Measurements from ENCODE around the gene CPLX1.

The CPLX1 gene

DNA sequence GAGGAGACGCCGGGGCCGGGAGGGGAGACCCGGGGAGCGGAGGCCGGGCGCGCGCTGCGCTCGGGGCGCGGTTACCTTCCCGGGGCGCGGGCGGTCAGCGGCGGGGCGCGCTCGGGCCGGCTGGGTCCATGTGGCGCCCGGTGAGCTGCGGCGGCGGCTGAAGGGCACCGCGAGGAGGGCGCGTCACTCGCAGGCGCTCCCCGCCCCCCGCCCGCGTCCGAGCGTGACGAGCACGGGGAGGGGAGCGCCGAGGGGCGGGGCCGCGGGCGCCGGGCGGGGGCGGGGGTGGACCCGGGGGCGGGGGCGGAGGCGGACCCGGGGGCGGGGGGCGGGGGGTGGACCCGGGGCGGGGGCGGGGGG is at the start of gene CPLX1:
TSS of gene CPLX1 (minus strand) at position 159 of the 360 bp plus-strand sequence. CDS start 1,607 bp downstream, outside the sequence.
- DNase-seq (ENCODE audit: low spot score): no peak

DNA sequence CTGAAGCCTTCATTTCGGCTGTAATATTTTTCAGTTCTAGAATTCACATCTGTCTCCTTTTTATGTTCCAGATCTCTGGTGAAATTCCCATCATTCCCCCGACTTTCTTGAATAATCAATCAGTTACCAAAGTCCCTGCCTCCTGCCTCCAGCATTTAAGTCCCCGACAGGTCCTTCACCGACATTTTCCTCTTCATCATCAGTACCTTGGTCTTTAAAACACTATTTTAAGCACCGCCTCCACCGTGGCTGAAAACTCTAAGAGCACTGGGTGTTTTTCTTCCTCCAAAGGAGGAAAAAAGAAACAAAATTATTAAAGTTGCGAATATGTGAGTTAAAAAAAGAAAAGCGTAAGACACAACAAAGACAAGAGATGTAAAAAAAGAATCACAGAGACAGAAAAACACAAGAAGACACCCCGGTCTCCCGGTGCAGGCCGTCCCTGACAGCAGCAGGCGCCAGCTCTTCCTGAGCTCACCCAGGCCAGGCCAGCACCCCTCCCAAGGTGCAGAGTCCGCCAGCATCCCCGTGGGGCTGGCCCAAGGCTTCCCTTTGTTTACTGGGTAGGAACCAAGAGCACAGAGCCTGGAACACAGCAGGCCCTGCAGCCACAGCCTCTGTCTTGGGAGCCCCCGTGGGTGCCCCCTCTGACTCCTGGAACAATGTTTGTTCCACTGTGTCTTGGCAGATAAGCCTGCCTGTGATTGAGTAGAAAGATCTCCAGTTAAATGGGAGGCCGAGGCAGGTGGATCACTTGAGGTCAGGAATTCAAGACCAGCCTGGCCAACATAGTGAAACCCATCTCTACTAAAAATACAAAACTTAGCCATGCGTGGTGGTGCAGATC is 49.3 kb upstream of the CPLX1 start:
- no peak for DNase-seq (ENCODE audit: low spot score)

DNA sequence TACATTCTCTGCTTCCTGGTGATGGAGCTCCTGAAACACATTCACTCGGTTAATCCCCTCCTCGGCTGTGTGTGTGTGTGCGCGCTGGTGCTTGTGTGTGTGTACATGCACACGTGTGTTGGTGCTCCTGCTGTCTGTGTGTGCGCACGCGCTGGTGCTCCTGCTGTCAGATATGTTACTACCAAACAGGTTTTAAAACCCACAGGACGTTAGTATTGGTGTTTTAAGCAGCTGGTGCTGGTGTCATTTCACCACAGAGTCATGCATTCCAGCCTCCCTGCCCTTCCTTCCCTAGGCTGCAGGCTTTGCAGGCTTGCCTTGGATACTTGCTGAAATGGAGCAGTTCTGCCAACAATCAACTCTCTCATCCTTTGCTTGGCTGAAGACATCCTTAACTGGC is 48.1 kb upstream of the CPLX1 start:
- no peak for DNase-seq (ENCODE audit: low spot score)

DNA sequence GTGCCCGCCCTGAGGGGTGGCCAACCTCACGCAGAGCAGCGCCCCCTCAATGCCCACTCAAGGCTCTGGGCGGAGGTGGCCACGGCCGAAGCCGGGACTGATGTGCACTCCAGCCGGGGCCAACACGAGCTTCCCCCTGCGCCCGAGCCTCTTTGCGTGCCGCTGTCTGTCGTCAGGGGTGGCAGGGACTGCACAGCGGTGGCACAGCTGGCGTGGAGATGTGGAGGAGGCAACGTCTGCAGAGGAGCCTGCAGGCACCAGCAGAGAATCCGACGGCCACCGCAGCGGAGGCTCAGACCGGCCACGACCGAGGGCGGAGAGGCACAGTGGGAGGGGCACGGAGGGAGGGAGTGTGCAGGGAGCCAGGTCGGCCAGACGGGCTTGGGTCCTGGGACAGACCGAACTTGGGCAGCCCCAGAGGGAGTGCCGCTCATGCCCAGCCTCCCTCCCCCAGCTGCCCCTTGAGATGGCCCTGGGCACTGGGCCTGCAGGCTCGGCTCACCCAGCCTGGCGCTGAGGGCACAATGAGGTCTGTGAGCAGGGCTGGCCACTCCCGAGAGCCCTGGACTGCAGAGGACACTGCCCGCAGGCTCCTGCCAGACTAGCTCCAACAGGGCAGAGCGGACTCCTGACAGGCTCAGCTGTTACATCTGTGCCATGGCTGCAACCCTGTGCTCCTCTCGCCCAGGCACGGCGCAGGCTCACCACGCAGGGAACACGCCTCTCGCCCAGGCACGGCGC is 46.5 kb upstream of the CPLX1 start:
- no peak for DNase-seq (ENCODE audit: low spot score)

DNA sequence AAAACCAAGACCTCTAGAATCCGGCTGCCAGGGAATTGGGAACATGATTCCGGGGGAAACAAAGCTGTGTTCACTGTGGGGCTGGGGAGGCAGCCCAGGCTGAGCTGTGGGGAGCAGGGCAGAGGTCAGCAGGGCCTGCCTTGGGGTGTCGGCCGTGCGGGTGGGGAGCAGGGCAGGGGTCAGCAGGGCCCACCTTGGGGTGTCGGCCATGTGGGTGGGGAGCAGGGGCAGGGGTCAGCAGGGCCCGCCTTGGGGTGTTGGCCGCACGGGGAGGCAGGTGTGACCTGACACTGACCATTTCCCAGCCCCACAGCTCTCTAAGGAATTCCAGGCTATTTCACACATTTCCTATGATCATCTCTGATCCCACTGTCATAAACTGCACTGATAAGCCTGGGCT is 45.6 kb upstream of the CPLX1 start:
- DNase-seq (ENCODE audit: low spot score): no peak

DNA sequence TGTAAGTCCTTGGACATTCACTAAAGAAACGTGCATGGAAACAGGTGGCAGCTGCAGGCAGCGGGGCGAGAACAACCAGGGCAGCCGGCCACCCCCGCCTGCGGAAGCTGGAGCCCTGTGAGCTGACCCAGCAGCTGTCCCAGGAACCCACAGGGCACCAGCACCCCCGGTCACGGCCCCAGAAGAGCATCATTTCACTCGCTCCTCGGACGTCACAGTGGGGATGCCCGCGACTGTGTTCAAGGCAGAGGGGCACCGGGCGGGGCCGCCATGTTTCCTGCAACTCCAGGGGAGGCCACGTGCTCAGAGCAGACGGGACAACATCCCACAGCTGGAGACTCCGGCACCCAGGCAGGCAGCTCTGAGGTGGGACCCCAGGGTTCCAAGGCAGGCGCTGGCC is 45.0 kb upstream of the CPLX1 start:
- DNase-seq (ENCODE audit: low spot score): no peak

DNA sequence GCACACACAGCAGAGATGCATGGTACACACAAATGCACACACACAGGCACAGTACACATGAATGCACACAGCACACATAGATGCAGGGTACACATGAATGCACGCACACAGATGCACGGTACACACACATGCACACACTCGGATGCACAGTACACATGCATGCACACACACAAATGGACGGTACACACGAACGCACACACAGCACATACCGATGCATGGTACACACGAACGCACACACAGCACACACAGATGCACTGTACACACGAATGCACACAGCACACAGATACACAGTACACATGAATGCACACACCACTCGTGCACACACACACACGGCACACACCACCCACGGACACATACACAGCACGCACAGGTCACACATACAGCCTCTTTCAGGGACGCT is 43.8 kb upstream of the CPLX1 start:
- no peak for DNase-seq (ENCODE audit: low spot score)

DNA sequence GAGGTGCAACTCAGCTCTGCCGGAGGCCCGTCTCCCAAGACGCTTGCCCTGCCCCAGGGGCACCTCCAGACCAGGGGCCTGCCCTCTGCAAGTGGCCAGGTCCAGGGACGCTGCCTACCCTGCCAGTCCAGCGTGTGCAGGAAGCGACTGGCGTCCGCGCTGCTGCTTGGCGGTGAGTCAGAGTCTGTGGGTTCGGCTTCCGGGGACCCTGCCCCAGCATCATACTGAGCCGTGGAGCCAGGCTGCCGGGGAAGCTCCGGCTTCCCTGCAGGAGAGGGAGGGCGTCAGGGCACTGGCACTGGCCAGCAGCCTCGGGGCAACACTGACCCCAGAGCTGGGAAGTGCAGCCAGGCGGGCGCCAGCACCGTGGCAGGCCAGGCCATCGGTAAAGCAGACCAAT is 42.5 kb upstream of the CPLX1 start:
- no peak for DNase-seq (ENCODE audit: low spot score)

DNA sequence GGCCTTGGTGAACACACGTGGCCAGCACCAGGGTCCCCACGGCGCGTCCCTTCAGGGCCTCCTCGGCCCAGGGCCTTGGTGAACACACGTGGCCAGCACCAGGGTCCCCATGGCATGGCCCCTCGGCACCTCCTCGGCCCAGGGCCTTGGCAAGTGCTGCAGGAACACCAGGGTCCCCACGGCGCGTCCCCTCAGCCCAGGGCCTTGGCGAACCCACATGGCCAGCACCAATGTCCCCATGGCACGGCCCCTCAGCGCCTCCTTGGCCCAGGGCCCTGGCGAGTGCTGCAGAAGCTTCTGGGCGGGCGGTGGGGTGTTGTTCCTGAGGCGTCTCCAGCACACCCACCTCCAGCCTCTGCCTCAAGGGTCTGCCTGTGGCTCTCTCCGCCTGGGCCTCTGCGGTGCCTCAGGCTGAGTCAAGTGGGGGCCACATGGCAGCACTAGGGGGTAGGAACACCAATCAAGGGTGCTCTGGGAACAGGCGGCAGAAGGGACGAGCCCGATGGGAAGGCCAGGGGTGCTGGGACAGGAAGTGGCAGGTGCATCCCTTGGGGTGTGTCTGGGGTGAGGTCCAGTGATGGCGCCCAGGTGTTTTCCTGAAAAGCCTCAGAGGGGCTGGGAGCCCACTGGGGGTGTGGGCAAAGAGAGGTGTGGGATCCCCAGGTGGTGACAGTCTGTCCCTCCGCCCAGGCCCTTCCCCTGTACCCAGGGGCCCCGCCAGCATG is 41.8 kb upstream of the CPLX1 start:
- no peak for DNase-seq (ENCODE audit: low spot score)

DNA sequence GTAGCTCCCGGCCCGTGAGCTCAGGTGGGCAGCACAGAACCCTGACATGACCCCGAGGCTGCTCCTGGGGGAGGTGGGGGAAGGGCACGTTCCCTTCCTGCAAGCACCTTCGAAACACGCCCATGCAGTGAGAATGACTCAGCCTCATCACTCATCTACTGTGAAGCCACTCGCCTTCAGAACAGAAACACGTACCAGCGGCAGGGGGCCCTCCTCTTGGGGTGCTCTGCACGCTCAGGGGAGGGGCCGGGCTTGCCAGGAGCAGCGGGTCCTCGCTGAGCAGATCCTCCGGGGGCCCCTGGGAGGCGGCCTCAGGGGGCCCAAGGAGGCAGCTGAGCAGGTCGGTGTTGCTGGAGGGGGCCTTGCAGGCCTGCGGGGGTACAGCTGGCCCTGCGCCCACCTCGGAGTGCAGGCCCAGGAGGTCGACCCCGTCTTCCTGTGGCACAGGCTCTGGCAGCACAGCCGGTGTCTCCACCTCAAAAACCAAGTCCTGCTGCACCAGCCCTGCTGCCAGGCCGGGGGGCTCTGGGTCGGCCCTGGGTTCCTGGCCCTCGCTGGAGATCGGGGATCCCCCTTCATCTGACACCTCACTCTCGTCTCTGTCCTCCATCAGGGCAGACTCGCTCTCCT is 40.9 kb upstream of the CPLX1 start:
- no peak for DNase-seq (ENCODE audit: low spot score)

DNA sequence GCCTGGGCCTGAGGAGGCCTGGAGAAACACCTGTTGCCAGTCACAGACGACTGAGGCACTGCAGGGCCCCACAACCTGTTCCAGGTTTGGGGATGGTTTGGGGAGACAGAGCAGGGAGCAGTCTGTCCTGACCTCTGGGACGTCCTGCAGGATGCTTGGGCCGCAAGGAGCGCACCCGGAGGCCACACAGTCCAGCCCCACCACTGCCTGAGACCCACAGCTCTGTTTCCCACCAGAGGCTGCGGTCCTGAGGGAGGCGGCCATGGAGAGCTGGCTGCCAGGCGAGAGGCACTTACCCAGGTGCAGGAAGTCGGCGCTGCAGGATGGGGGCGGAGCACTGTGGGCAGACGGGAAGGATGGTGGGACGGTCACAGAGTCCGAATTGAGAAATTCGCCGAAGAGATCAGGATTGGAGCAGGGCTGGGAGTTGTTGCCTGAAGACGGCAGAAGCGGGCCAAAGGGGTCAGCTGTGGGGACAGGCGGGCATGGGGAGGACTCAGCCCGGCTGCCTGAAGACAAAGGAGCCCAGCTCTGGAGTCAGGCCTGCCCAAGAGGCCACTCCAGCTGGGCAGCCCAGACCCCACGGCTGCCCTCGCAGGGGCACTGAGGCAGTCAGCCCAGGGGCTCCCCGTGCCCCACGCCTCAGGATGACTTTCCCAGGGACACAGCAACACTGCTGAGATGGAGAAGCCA is 40.3 kb upstream of the CPLX1 start:
- DNase-seq (ENCODE audit: low spot score): no peak

DNA sequence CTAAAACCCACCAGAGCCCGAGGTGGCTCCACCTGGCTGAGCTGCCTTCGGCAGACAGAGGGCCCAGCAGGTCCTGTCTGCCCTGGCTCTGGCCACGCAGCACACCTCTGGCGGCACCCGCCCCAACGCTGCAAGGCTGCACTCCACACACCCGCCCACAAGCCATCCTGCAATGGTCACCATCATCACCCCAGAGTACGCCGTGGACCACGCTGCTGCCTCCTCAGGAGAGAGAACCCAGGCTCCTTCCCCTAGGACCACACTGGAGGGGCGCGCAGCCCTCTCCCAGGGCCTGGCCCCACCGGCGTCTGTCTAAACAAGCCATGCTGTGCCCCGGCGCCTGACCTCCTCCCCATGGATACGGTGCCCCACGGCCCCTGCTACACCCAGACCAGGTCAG is 39.6 kb upstream of the CPLX1 start:
- DNase-seq (ENCODE audit: low spot score): no peak

DNA sequence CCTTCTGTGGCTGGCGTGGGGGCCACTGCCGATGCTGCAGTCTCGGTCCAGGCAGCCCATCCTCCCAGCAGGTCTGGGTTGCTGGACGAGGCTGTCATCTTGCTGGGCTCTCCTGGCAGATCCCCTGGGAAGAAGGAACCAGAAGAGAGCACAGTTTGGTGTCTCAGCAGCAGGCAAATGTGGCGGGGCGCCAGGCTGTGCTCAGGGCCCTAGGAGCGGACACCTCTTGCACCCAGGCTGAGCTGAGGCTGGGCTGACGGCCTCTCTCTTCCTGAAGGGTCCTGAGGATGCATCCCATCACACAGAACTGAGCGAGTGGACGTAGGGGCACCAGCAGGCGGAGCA is 39.2 kb upstream of the CPLX1 start:
- no peak for DNase-seq (ENCODE audit: low spot score)

DNA sequence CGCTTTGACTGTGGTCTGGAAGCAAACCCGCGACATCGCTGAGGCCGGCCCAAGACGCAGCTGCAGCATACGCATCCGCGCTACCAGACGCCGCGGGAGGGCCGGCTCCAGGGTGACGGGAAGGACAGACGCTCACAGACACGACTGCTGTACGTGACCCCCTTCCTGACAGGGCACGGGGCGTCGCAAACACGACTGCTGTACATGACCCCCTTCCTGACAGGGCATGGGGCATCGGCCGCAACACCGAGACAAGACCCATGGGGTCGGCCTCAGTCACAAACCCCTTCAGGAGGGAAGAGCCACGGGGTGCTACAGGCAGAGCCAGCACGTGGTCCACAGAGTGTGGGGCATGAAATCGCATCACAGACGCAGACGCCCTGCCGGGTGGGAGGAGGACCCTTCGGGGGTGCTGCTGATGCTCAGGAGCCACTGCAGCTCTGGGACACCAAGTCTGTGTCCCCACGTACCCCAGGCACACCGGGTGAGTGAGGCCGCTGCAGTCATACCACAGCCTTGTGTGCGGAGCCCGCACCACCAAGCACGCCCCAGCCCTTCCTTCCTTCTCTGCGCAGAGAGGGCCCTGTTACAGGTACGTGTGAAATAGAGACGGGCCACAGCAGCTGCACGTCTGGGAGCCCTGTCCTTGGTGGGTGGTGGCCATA is 38.7 kb upstream of the CPLX1 start:
- no peak for DNase-seq (ENCODE audit: low spot score)

DNA sequence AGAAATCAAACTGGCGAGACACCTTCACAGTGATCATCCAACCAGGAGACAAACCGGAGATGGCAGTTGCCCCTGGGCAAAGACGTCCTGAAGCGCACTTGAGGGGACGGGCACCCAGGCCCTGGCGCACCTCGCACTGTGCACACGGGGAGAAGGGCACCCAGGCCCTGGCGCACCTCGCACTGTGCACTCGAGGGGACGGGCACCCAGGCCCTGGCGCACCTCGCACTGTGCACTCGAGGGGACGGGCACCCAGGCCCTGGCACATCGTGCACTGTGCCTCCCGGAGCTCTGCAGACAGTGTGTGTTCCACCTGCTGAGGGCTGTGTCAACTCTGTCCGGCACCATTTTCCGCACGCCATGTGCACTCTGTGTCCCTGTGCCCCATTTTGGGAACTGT is 34.6 kb upstream of the CPLX1 start:
- no peak for DNase-seq (ENCODE audit: low spot score)

DNA sequence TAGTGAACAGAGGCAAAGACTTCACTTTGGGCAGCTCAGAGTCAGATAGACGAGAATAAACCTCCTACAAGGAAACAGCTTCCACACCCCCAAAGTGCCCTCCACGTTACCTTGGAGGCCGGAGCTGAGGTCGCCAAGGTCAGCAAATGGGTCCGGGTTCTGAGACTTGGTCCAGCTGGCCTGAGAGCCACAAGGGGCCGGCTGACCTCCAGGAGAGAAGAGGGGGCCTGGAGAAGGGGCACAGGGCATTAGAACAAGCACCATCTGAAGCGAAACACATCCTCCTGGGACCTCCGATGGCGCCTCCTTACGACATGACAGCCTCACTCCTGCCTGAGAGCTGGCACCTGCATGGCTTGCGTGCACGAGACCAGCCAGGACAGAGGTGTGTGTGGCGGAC is 33.6 kb upstream of the CPLX1 start:
- DNase-seq (ENCODE audit: low spot score): no peak

DNA sequence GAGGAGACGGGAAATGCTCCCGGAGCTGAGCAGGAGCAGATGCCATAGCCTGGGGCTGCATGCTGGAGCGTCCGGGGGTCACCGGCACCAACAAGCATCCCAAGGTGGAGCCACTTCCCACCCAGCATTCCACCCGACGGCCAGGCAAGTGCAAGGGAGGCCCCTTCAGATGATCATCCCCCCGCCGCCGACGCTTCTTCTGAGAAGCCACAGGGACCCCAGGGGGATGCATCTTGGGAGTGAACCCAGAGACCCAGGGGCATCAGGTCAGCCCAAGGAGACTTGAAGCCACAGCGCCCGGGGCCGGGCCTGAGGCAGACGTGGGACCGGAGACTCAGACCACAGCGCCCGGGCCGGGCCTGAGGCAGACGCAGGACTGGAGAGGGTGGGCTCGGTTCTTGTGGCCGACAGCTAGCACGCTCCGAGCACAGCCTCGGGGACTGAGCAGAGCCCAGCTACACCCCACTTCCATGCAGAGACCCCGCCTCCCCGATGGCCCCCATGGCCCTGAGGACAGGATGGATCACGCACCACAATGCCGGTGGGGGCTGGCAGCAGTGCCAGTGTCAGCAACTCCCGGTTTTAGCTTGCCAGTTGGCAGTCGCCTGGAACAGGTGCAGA is 33.0 kb upstream of the CPLX1 start:
- DNase-seq (ENCODE audit: low spot score): no peak

DNA sequence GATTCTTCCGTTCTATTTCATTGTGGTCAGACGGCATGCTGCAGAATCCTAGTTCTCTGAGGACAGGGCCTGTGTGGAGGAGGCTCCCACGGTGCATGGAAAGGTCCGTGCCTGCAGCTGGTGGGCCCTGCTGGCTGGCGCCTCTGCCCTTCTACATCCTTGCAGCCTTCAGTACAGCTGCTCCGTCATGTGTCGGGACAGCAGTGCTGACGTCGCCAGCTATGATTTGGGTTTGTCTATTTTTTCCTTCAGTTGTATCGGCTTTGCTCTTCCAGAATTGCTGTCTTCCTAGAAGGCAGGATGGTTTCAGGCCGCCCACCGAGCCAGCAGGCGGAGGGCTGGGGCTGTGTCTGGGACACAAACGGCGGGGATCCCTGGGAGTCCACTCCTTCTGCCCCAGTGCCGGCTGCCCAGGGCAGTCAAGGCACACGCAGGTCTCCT is 32.1 kb upstream of the CPLX1 start:
- no peak for DNase-seq (ENCODE audit: low spot score)

DNA sequence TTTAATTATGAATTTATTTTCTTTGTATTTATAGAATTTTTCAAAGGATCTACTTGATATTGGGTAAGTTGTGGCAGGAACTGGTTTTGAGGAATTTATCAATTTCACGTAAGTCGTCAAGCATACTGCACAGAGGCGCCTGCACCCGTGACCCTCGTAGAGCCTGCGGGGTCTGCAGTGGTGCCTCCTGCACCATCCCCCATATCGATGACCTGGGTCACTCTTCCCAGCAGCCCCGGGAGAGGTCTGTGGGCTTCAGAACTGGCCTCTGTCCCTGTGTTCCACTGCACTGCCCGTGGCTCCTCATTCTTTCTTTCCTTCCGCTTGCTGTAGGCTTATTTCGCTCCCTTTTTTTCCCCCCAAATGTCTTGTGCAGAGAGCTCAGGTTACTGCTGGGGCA is 31.5 kb upstream of the CPLX1 start:
- no peak for DNase-seq (ENCODE audit: low spot score)

DNA sequence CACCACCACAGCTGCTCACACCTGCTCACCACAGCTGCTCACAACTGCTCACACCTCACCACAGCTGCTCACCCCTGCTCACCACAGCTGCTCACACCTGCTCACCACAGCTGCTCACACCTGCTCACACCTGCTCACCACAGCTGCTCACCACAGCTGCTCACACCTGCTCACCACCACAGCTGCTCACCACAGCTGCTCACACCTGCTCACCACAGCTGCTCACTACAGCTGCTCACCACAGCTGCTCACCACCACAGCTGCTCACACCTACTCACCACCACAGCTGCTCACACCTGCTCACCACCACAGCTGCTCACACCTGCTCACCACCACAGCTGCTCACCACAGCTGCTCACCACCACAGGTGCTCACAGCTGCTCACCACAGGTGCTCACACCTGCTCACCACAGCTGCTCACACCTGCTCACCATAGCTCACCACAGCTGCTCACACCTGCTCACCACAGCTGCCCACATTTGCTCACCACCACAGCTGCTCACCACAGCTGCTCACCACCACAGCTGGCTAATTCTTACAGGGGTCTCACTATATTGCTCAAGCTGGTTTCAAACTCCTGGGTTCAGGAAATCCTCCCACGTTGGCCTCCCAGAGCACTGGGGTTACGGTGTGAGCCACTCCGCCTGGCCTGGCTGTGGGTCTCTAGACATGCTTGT is 30.4 kb upstream of the CPLX1 start:
- DNase-seq (ENCODE audit: low spot score): no peak

DNA sequence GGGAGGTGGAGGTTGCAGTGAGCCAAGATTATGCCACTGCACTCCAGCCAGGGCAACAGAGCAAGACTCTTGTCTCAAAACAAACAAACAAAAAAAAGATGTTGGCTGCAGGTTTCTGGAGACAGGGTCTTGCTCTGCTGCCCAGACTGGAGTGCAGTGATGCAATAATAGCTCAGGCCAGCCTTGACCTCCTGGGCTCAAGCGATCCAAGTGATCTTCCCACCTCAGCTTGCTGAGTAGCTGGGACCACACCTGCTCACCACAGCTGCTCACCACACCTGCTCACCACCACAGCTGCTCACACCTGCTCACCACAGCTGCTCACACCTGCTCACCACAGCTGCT is 29.9 kb upstream of the CPLX1 start:
- DNase-seq (ENCODE audit: low spot score): no peak
